ENCODE data around the gene IQSEC1. TPM values are rescaled to one million over a fixed set of nuclear protein-coding genes. Genes with fewer than 3 reads are reported as not detected.

IQSEC1 gene
- total RNA-seq, 2 experiments from 2014 or later: 38.6 to 39.3 TPM

GRCh38 chr3:13058346-13059120 lies 14.7 kb downstream of the IQSEC1 start:
- H3K36me3 Mint-ChIP-seq (ENCODE audit: low read depth): no peaks in the 10 kb centered on the region
- no peaks in the 10 kb centered on the region for H3K4me1 Mint-ChIP-seq (ENCODE audit: low read depth)
- no peaks in the 10 kb centered on the region for H3K27me3 Mint-ChIP-seq (ENCODE audit: low read depth)
- H3K9me3 Mint-ChIP-seq: no peaks in the 10 kb centered on the region
- CTCF ChIA-PET: no interaction called here
- no peak overlapping the region for H3K27ac Mint-ChIP-seq
- intact Hi-C loops (cut with micrococcal nuclease): no loop called here
- DNase-seq: no peak
- no peak overlapping the region for H3K4me3 Mint-ChIP-seq

GRCh38 chr3:13057282-13058040 lies 15.8 kb downstream of the IQSEC1 start:
- H3K4me1 Mint-ChIP-seq (ENCODE audit: low read depth): no peaks in the 10 kb centered on the region
- intact Hi-C loops (cut with micrococcal nuclease): no loop called here
- CTCF ChIA-PET: no interaction called here
- H3K4me3 Mint-ChIP-seq: no peak overlapping the region
- no peaks in the 10 kb centered on the region for H3K36me3 Mint-ChIP-seq (ENCODE audit: low read depth)
- no peaks in the 10 kb centered on the region for H3K9me3 Mint-ChIP-seq
- H3K27me3 Mint-ChIP-seq (ENCODE audit: low read depth): no peaks in the 10 kb centered on the region
- H3K27ac Mint-ChIP-seq: no peak overlapping the region
- no peak for DNase-seq

DNA sequence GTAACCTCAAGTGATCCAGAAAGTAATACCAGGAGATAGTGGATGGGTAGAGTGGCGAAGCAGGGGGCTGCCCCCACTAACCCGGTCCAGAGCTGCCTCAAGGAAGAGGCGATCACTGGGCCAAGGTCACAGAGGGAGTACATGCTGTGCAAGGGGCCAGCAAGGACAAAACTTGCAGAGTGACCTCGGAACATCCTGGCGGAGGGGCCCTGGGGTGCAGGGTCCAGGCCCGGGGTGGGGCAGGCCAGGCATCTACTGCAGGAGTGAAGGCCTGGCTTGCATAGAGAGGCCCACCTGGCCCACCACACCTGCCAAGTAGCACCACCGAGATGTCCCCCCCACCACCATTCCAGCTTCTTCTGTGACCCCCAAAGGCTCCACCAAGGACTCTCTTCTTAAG lies 17.6 kb downstream of the IQSEC1 start:
- CTCF ChIA-PET: interaction anchor here (0.6 to 0.7 kb wide), 2 partner anchors 413 to 500 kb away, joined by 3 read pairs; no protein-coding TSS in a partner anchor
- Mint-ChIP-seq H3K9me3 (no peaks in the 10 kb centered on the region), H3K4me1 (ENCODE audit: low read depth) (no peaks in the 10 kb centered on the region), H3K4me3 (no peak overlapping the region), H3K36me3 (ENCODE audit: low read depth) (no peaks in the 10 kb centered on the region), H3K27ac (no peak overlapping the region), H3K27me3 (ENCODE audit: low read depth) (no peaks in the 10 kb centered on the region)
- intact Hi-C loops (cut with micrococcal nuclease): no loop called here
- no peak for DNase-seq

DNA sequence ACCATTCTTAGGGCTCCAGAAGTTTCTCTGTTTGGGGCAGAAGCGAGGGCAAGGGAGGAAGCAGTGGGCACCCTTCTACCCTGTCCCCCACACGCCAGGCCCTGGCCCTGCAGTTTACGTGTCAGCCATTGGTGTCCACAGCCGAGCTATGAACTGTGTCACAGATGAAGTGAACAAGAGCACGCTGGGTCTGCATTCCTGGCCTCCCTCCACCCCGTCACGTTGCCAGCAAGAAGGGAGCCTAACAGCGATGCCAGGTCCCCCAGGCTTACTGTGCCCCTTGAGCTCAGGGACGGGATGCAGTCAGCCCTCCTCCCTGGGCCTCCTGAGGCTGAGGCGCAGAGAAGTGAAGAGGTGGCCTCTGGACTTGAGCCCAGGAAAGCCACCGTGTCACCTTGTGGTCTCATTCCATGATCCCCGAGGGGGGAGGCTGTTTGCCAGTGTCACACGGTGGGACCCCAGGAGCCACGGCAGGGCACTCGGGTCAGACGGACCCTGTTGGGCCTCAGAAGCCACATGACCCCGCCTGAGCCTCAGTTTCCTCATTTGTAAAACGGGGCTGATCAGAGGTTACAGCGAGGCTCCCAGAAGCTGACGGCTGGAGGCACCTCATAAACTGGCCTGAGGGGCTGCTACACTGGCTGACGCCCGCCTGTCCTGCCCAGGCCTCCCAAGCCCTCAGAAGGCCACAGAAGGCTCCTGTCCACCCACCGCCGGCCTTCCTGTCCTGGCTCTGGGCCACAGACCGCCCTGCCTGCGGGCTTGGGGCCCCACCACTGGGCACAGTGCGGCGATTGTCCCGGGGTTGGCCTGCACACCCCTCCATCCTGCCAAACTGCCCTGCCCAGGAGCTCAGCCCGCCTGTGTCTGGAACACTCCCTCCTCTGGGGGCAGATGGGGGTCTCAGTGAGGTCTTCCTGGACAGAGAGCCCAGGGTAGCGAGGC lies 18.6 kb downstream of the IQSEC1 start:
- CTCF ChIA-PET: no interaction called here
- Mint-ChIP-seq H3K4me1 (ENCODE audit: low read depth) (no peaks in the 10 kb centered on the region), H3K27ac (no peak overlapping the region), H3K36me3 (ENCODE audit: low read depth) (no peaks in the 10 kb centered on the region), H3K9me3 (no peaks in the 10 kb centered on the region), H3K27me3 (ENCODE audit: low read depth) (no peaks in the 10 kb centered on the region), H3K4me3 (no peak overlapping the region)
- no peak for DNase-seq
- intact Hi-C loops (cut with micrococcal nuclease): no loop called here

DNA sequence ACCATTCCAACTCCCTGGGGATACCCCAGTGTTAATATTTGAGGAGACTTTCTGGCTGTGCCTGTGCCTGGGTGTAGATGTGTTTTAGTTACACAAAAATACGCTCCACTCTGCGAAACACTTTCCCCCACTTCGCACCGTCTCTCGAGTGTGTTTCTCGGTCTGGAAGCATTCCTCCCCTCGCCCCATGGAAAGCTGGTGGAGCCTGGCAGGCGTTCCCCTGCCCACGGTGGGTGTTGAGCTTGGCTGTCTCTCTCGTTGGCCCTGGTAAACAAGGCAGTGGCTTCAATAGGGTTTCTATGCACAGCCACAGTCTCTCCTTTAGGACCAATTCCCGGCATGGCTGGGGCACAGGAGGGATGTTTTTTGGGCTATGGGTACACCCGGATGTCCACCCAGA lies 19.3 kb downstream of the IQSEC1 start:
- H3K9me3 Mint-ChIP-seq: no peaks in the 10 kb centered on the region
- no peak for DNase-seq

GRCh38 chr3:13053420-13053819 lies 19.8 kb downstream of the IQSEC1 start:
- Mint-ChIP-seq H3K4me1 (ENCODE audit: low read depth) (no peaks in the 10 kb centered on the region), H3K4me3 (no peak overlapping the region), H3K27ac (no peak overlapping the region), H3K9me3 (no peaks in the 10 kb centered on the region), H3K36me3 (ENCODE audit: low read depth) (no peaks in the 10 kb centered on the region), H3K27me3 (ENCODE audit: low read depth) (no peaks in the 10 kb centered on the region)
- intact Hi-C loops (cut with micrococcal nuclease): no loop called here
- CTCF ChIA-PET: interaction anchor here (1.0 kb wide), 1 partner anchor 38 kb away, joined by 3 read pairs; no protein-coding TSS in a partner anchor
- DNase-seq: no peak

More for the DNA sequence above, 19.3 kb downstream of the IQSEC1 start:
- Mint-ChIP-seq H3K27me3 (ENCODE audit: low read depth) (no peaks in the 10 kb centered on the region), H3K27ac (no peak overlapping the region), H3K4me3 (no peak overlapping the region), H3K4me1 (ENCODE audit: low read depth) (no peaks in the 10 kb centered on the region), H3K36me3 (ENCODE audit: low read depth) (no peaks in the 10 kb centered on the region)
- CTCF ChIA-PET: no interaction called here
- intact Hi-C loops (cut with micrococcal nuclease): no loop called here

DNA sequence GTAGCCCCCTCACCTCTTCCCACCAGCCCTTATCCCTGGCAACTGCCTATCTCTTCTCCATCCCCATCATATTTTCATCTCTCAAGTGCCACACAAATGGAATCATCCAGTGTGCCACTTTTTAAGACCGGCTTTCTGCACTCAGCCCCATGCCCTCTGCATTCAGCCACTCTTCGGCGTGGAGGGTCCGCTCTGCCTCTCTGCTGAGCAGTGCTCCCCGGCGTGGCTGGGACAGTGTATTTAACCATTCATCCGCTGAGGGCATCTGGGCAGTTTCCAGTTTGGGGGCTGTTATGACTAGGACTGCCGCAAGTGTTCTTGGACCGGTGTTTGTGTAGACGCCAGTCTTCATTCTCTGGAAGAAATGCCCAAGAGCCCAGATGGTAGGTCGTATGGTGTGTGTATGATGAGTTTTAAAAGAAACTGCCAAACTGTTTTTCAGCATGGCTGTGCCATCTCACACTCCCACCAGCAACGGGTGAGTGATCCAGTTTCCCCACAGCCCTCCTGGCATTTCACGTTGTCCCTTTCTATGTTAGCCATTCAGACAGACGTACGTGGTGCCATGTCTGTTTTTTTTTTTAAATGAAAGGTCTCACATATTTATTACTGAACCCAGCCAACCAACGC lies 20.9 kb downstream of the IQSEC1 start:
- no peaks in the 10 kb centered on the region for H3K36me3 Mint-ChIP-seq (ENCODE audit: low read depth)
- intact Hi-C loops (cut with micrococcal nuclease): no loop called here
- no peaks in the 10 kb centered on the region for H3K27me3 Mint-ChIP-seq (ENCODE audit: low read depth)
- no peaks in the 10 kb centered on the region for H3K4me1 Mint-ChIP-seq (ENCODE audit: low read depth)
- CTCF ChIA-PET: no interaction called here
- no peaks in the 10 kb centered on the region for H3K9me3 Mint-ChIP-seq
- H3K4me3 Mint-ChIP-seq: no peak overlapping the region
- DNase-seq: no peak
- H3K27ac Mint-ChIP-seq: no peak overlapping the region

GRCh38 chr3:13051581-13051980 lies 21.6 kb downstream of the IQSEC1 start:
- Mint-ChIP-seq H3K27ac (no peak overlapping the region), H3K36me3 (ENCODE audit: low read depth) (no peaks in the 10 kb centered on the region), H3K4me3 (no peak overlapping the region), H3K9me3 (no peaks in the 10 kb centered on the region), H3K27me3 (ENCODE audit: low read depth) (no peaks in the 10 kb centered on the region), H3K4me1 (ENCODE audit: low read depth) (peaks cover 2% of the 10 kb centered on the region)
- no peak for DNase-seq
- CTCF ChIA-PET: no interaction called here
- intact Hi-C loops (cut with micrococcal nuclease): no loop called here

DNA sequence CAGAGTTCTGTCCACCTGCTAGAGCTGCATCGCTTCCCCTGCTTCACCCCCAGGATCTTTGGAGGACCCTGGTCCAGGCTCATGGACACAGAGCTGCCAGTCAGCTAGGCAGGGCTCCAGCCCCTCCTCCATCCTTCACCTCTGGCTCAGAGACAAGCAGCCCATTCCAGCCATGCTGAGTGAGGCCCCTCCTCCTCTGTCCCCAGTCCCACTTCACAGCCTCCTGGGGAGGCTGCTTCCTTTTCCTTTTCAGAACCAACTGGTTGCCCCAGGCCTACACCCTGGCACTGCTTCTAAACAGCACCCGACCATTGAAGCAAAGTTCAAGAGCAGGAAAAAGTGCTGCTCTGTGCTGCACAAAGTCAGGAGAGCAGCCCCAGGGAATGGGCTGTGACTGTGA lies 22.2 kb downstream of the IQSEC1 start:
- H3K36me3 Mint-ChIP-seq (ENCODE audit: low read depth): no peaks in the 10 kb centered on the region
- CTCF ChIA-PET: interaction anchor here (1.4 kb wide), 1 partner anchor 42 kb away, joined by 3 read pairs; no protein-coding TSS in a partner anchor
- H3K9me3 Mint-ChIP-seq: no peaks in the 10 kb centered on the region
- no peak overlapping the region for H3K4me3 Mint-ChIP-seq
- peaks cover 8% of the 10 kb centered on the region for H3K4me1 Mint-ChIP-seq (ENCODE audit: low read depth)
- H3K27ac Mint-ChIP-seq: no peak overlapping the region
- H3K27me3 Mint-ChIP-seq (ENCODE audit: low read depth): no peaks in the 10 kb centered on the region
- intact Hi-C loops (cut with micrococcal nuclease): no loop called here
- no peak for DNase-seq

DNA sequence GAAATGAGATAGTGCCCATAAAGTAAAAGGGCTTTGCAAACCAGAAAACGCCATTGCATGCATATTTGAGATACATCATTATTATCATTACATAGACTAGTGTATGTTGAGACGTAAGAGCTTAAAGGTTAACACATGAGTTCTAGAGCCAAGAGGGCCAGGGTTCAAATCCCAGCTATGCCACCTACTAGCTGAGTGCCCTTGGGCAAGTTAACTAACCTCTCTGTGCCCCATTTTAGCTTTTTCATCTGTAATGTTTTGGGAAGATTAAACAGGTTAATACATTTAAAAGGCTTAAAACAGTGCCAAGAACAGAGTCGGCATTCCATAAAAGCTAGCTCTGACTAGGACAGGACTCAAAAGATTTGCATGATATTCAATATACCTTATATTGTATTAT lies 22.8 kb downstream of the IQSEC1 start:
- H3K27me3 Mint-ChIP-seq (ENCODE audit: low read depth): no peaks in the 10 kb centered on the region
- H3K4me3 Mint-ChIP-seq: no peak overlapping the region
- peaks cover 12% of the 10 kb centered on the region for H3K4me1 Mint-ChIP-seq (ENCODE audit: low read depth)
- no peak overlapping the region for H3K27ac Mint-ChIP-seq
- no peak for DNase-seq
- CTCF ChIA-PET: interaction anchor here (0.9 to 1.4 kb wide), 2 partner anchors 41 to 43 kb away, joined by 3 read pairs; no protein-coding TSS in a partner anchor
- H3K9me3 Mint-ChIP-seq: no peaks in the 10 kb centered on the region
- intact Hi-C loops (cut with micrococcal nuclease): no loop called here
- H3K36me3 Mint-ChIP-seq (ENCODE audit: low read depth): no peaks in the 10 kb centered on the region

GRCh38 chr3:13049400-13049799 lies 23.8 kb downstream of the IQSEC1 start:
- H3K27ac Mint-ChIP-seq: no peak overlapping the region
- DNase-seq: no peak
- no peaks in the 10 kb centered on the region for H3K36me3 Mint-ChIP-seq (ENCODE audit: low read depth)
- no peaks in the 10 kb centered on the region for H3K9me3 Mint-ChIP-seq
- no peaks in the 10 kb centered on the region for H3K27me3 Mint-ChIP-seq (ENCODE audit: low read depth)
- CTCF ChIA-PET: no interaction called here
- peaks cover 12% of the 10 kb centered on the region for H3K4me1 Mint-ChIP-seq (ENCODE audit: low read depth)
- H3K4me3 Mint-ChIP-seq: no peak overlapping the region
- intact Hi-C loops (cut with micrococcal nuclease): no loop called here

Measured in activated naive CD4-positive, alpha-beta T cell treated with anti-CD3 and anti-CD28 coated beads for 36 hours (primary cell).